GM21447 (cell line): Measurements from ENCODE around the gene OR2A5.
"Not testable (repeated sequence)": the region's sequence is repeated elsewhere in the genome, so short reads cannot be mapped to it uniquely, and the experiment has no call there.

ENCODE experiments used
- ATAC-seq: cut with Tn5 transposase; IDR thresholded peaks from one replicate; pipeline ENCODE4 v1.9.1; 2021; ENCODE audit not compliant: unreplicated experiment

Gene OR2A5

GRCh38 chr7:144032985-144033709 lies 15.6 kb upstream of the OR2A5 start:
- no peak for ATAC-seq

- no peak for ATAC-seq
These were observed 13.4 kb upstream of the OR2A5 start for GRCh38 chr7:144035385-144035784.

- ATAC-seq, result no peak
These were observed 12.4 kb upstream of the OR2A5 start for GRCh38 chr7:144036302-144036885.

- ATAC-seq, result no peak
These were observed 11.2 kb upstream of the OR2A5 start for GRCh38 chr7:144037414-144038035.

GRCh38 chr7:144038887-144039286 lies 9.9 kb upstream of the OR2A5 start:
- no peak for ATAC-seq

- no peak for ATAC-seq
These were observed 743 bp downstream of the OR2A5 start for GRCh38 chr7:144049491-144049890.

- ATAC-seq, result no peak
These were observed 1.3 kb downstream of the OR2A5 start for GRCh38 chr7:144050093-144050492.

- not testable (repeated sequence) for ATAC-seq
These were observed 2.1 kb downstream of the OR2A5 start for GRCh38 chr7:144050884-144051283.

GRCh38 chr7:144057954-144058353 lies 9.2 kb downstream of the OR2A5 start:
- ATAC-seq, result no peak

- ATAC-seq, result no peak
These were observed 15.0 kb downstream of the OR2A5 start for GRCh38 chr7:144063710-144064109.

GRCh38 chr7:144069511-144069910 lies 20.8 kb downstream of the OR2A5 start, which contains the start of gene OR2A25:
Gene OR2A25 (plus strand): TSS chr7:144069811. CDS start chr7:144074220, 4,409 bp downstream.
- no peak for ATAC-seq

- ATAC-seq, result no peak
These were observed 21.2 kb downstream of the OR2A5 start for GRCh38 chr7:144069953-144070352.

- no peak for ATAC-seq
These were observed 25.6 kb downstream of the OR2A5 start for GRCh38 chr7:144074374-144074773.

GRCh38 chr7:144085978-144086377 lies 37.2 kb downstream of the OR2A5 start, which contains the start of gene OR2A12:
Gene OR2A12 (plus strand): TSS chr7:144086278. CDS start chr7:144095108, 8,830 bp downstream.
- ATAC-seq, result no peak

- no peak for ATAC-seq
These were observed 38.0 kb downstream of the OR2A5 start for GRCh38 chr7:144086730-144087129.

- no peak for ATAC-seq
These were observed 38.5 kb downstream of the OR2A5 start for GRCh38 chr7:144087230-144087629.

- no peak for ATAC-seq
These were observed 41.9 kb downstream of the OR2A5 start for GRCh38 chr7:144090667-144091066.

- ATAC-seq, result no peak
These were observed 50.0 kb downstream of the OR2A5 start for GRCh38 chr7:144098776-144099175.

GRCh38 chr7:144100607-144101006 lies 51.9 kb downstream of the OR2A5 start:
- ATAC-seq, result no peak

GRCh38 chr7:144102041-144102440 lies 53.3 kb downstream of the OR2A5 start:
- ATAC-seq, result no peak

GRCh38 chr7:144105211-144105610 lies 56.5 kb downstream of the OR2A5 start:
- no peak for ATAC-seq
